CD14-positive monocyte (primary cell): ENCODE data around the gene TAF4. TPM values are rescaled to one million over a fixed set of nuclear protein-coding genes. Genes with fewer than 3 reads are reported as not detected.

Experiments
- DNase-seq, 3 donors: peaks; one replicate each; pipeline ENCODE4 v3.0.0-alpha.2; 2011 to 2022
- H2AFZ ChIP-seq: 2 replicates; pipeline ENCODE4 v1.6.0; 2012; ENCODE audit warnings: mild to moderate bottlenecking, low read depth, low read length, inconsistent platforms; ENCODE audit not compliant: insufficient read depth, poor library complexity, severe bottlenecking
- H3K27ac ChIP-seq, 2 donors: 1 replicate in 1 of 2; 2 replicates in 1 of 2; pipeline ENCODE4 v1.5.1; 2012 to 2013; ENCODE audit warnings: low read length in 2 of 2, control low read depth in 1 of 2, inconsistent platforms in 1 of 2, low read depth in 1 of 2, mild to moderate bottlenecking in 1 of 2
- H3K27me3 ChIP-seq, 2 donors: one replicate each; pipeline versions ENCODE4 v1.6.0 to v1.6.1; 2011 to 2013; ENCODE audit warnings: low read length in 2 of 2; ENCODE audit not compliant: control insufficient read depth in 2 of 2, insufficient read depth in 2 of 2
- H3K36me3 ChIP-seq, 2 donors: replicated peaks in 1 of 2; 1 replicate in 1 of 2; 2 replicates in 1 of 2; pipeline versions ENCODE4 v1.5.1 to v1.6.1; 2012 to 2013; ENCODE audit warnings: low read length in 2 of 2, control low read depth in 1 of 2, inconsistent platforms in 1 of 2, mild to moderate bottlenecking in 1 of 2; ENCODE audit not compliant: insufficient read depth in 2 of 2, control insufficient read depth in 1 of 2
- H3K4me1 ChIP-seq, 2 donors: 1 replicate in 1 of 2; 2 replicates in 1 of 2; pipeline versions ENCODE4 v1.5.1 to v1.6.1; 2012 to 2013; ENCODE audit warnings: low read length in 2 of 2, control low read depth in 1 of 2, inconsistent platforms in 1 of 2, mild to moderate bottlenecking in 1 of 2, moderate library complexity in 1 of 2; ENCODE audit not compliant: insufficient read depth in 2 of 2, control insufficient read depth in 1 of 2
- H3K4me2 ChIP-seq: replicated peaks from 2 replicates; pipeline ENCODE3; 2012; ENCODE audit warnings: low read length, moderate library complexity, mild to moderate bottlenecking; ENCODE audit not compliant: poor library complexity, severe bottlenecking; ENCODE audit errors: extremely low read depth
- H3K4me3 ChIP-seq, 3 experiments: fragments of 200-600 bp in 1 of 3; sonication (generic) in 1 of 3; replicated peaks in 1 of 3; 1 replicate in 2 of 3; 2 replicates in 1 of 3; pipeline ENCODE4 v1.5.1; 2011 to 2013; ENCODE audit warnings: low read length in 3 of 3, mild to moderate bottlenecking in 3 of 3, control low read depth in 2 of 3, low read depth in 2 of 3, inconsistent platforms in 1 of 3, moderate library complexity in 1 of 3
- H3K79me2 ChIP-seq: 2 replicates; pipeline ENCODE4 v1.6.0; 2012; ENCODE audit warnings: mild to moderate bottlenecking, control low read depth, inconsistent platforms, low read length, moderate library complexity; ENCODE audit not compliant: insufficient read depth
- H3K9ac ChIP-seq: 2 replicates; pipeline ENCODE4 v1.6.0; 2017; ENCODE audit warnings: low read length, mild to moderate bottlenecking; ENCODE audit not compliant: insufficient read depth, poor library complexity, severe bottlenecking
- H3K9me3 ChIP-seq, 2 donors: replicated peaks in 1 of 2; 1 replicate in 1 of 2; 2 replicates in 1 of 2; pipeline versions ENCODE4 v1.5.1 to v1.6.1; 2012 to 2013; ENCODE audit warnings: low read length in 2 of 2, control low read depth in 1 of 2; ENCODE audit not compliant: control insufficient read depth in 1 of 2, insufficient read depth in 1 of 2
- H4K20me1 ChIP-seq: 2 replicates; pipeline ENCODE4 v1.6.0; 2012; ENCODE audit warnings: mild to moderate bottlenecking, low read length, control low read depth, moderate library complexity; ENCODE audit not compliant: insufficient read depth
- H3K27ac Mint-ChIP-seq, 7 donors: one replicate each; pipeline ENCODE4 v1.8.0; 2020; ENCODE audit warnings: mild to moderate bottlenecking in 7 of 7, mixed read lengths in 7 of 7, moderate library complexity in 6 of 7, inconsistent platforms in 2 of 7
- H3K27me3 Mint-ChIP-seq, 3 donors: one replicate each; pipeline ENCODE4 v1.8.0; 2021 to 2022; ENCODE audit warnings: low read depth in 3 of 3, mild to moderate bottlenecking in 3 of 3, mixed read lengths in 3 of 3, moderate library complexity in 3 of 3, inconsistent platforms in 1 of 3
- H3K36me3 Mint-ChIP-seq, 2 donors: one replicate each; pipeline ENCODE4 v1.8.0; 2020; ENCODE audit warnings: mixed read lengths in 2 of 2, inconsistent platforms in 1 of 2, mild to moderate bottlenecking in 1 of 2
- H3K4me1 Mint-ChIP-seq: one replicate; pipeline ENCODE4 v1.8.0; 2020; ENCODE audit warnings: mild to moderate bottlenecking, mixed read lengths
- H3K4me3 Mint-ChIP-seq, 2 donors: one replicate each; pipeline ENCODE4 v1.8.0; 2020; ENCODE audit warnings: mild to moderate bottlenecking in 2 of 2, mixed read lengths in 2 of 2, moderate library complexity in 1 of 2
- H3K9me3 Mint-ChIP-seq, 7 donors: one replicate each; pipeline ENCODE4 v1.8.0; 2020 to 2022; ENCODE audit warnings: mixed read lengths in 7 of 7, mild to moderate bottlenecking in 6 of 7, moderate library complexity in 6 of 7, inconsistent platforms in 2 of 7
- WGBS: methylation state at CpG from one replicate; pipeline ENCODE4 v1.1.5; 2013; ENCODE audit warnings: missing lambda C conversion rate; ENCODE audit not compliant: insufficient coverage; 5-methylcytosine and 5-hydroxymethylcytosine counted together
- intact Hi-C, 2 donors: fragments of 100-400 bp; cut with micrococcal nuclease; formaldehyde crosslinking; loops; one replicate each; pipeline versions ENCODE4 v1.15.0 to v1.15.1; 2023
- polyA plus RNA-seq, 3 donors: library from polyadenylated mRNA; depleted of rRNA in 1 of 3; unstranded in 2 of 3; stranded (reverse) in 1 of 3; fragments of 300-500 nt in 2 of 3; fragments of >200 nt in 1 of 3; fragmentation: Illumina TruSeq in 2 of 3; gene quantifications; 1 replicate in 2 of 3; 2 replicates in 1 of 3; pipeline ENCODE4 v1.2.3, GENCODE V29; 2012 to 2021
- TF ChIP-seq, protein P1 (sequence below): fragments of 200-600 bp; IDR thresholded peaks from one replicate; pipeline ENCODE4 v1.8.0; 2022; ENCODE audit warnings: antibody characterized with exemption, mild to moderate bottlenecking

The TAF4 gene
- polyA plus RNA-seq, 3 donors = 0.48 to 14.9 (median 0.99) TPM

DNA sequence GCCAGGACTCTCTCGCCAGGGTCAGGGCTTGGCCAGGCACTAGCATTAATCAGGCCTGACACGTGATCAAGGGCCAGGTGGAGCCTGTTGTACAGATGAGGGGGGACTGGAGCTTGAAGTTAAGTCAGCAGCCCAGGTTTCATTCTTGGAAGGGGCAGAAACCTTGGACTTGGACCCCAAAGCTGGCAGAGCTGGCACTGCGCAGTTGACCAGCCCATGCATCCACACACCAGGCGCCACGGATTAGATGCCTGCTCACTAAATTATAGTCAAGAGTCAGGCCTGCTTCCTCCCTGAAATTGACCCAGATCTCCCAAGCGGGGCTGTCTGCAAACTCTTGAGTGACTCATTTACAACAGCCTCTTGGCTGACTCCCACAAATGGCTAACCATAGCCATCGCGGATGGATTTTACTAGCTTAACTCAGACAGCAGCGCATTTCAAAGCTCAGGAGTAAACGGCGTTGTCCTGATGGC is 4.1 kb upstream of the TAF4 start:
- H3K27ac Mint-ChIP-seq = no peak overlapping the region
- peaks cover 9 to 25% (median 10%) of the 10 kb centered on the region in 3 donors for H3K27me3 Mint-ChIP-seq

DNA sequence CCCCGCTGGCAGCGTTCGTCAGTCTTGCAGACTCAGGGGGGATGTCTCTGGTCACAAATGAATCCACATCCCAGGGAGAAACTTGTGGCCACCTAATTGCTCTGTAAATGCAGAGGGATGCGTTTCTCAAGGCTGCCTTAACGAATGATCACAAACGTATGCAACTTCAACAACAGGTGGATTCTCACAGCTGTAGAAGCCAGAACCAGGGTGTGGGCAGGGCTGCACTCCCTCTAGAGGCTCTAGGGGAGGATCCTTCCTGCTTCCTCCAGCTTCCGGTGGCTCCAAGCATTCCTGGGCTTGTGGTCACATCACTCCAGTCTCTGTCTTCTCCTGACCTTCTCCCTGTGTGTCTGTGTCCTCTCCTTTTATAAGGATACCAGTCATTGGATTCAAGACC is 3.3 kb upstream of the TAF4 start:
- H3K4me2 ChIP-seq = no peak overlapping the region
- WGBS = 91% methylated on average over 7 of the region's 7 CpGs

More for the DNA sequence above, 4.1 kb upstream of the TAF4 start:
- H3K36me3 Mint-ChIP-seq = peaks cover 0 to 2% of the 10 kb centered on the region in 2 donors
- Histone ChIP-seq H4K20me1 (no peaks in the 10 kb centered on the region), H3K4me1 (peaks cover 16 to 18% of the 10 kb centered on the region in 2 donors), H3K27me3 (no peaks in the 10 kb centered on the region), H3K27ac (no peak overlapping the region), H3K9ac (no peak overlapping the region), H2AFZ (no peak overlapping the region), H3K79me2 (no peaks in the 10 kb centered on the region), H3K4me3 (no peak overlapping the region), H3K4me2 (no peak overlapping the region), H3K9me3 (peaks cover 21 to 22% of the 10 kb centered on the region in 2 donors), H3K36me3 (no peaks in the 10 kb centered on the region)
- 97% methylated on average over 10 of the region's 11 CpGs for WGBS
- TF ChIP-seq, protein P1, sequence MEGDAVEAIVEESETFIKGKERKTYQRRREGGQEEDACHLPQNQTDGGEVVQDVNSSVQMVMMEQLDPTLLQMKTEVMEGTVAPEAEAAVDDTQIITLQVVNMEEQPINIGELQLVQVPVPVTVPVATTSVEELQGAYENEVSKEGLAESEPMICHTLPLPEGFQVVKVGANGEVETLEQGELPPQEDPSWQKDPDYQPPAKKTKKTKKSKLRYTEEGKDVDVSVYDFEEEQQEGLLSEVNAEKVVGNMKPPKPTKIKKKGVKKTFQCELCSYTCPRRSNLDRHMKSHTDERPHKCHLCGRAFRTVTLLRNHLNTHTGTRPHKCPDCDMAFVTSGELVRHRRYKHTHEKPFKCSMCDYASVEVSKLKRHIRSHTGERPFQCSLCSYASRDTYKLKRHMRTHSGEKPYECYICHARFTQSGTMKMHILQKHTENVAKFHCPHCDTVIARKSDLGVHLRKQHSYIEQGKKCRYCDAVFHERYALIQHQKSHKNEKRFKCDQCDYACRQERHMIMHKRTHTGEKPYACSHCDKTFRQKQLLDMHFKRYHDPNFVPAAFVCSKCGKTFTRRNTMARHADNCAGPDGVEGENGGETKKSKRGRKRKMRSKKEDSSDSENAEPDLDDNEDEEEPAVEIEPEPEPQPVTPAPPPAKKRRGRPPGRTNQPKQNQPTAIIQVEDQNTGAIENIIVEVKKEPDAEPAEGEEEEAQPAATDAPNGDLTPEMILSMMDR = no peak
- peaks cover 15 to 23% (median 22%) of the 10 kb centered on the region in 7 donors for H3K9me3 Mint-ChIP-seq
- H3K4me3 Mint-ChIP-seq = no peak overlapping the region
- peaks cover 17% of the 10 kb centered on the region for H3K4me1 Mint-ChIP-seq
- intact Hi-C loops = loop anchor here (5.0 to 10.0 kb wide), 4 partner anchors 73 to 793 kb away; partner anchors contain the start of genes MTG2 (in 1 of the 2), OSBPL2 (in 1 of the 2), PSMA7 (in 1 of the 2) and SS18L1 (in 1 of the 2)
- no peak for DNase-seq

More for the DNA sequence above, 3.3 kb upstream of the TAF4 start:
- peaks cover 20 to 24% of the 10 kb centered on the region in 2 donors for H3K4me1 ChIP-seq
- H3K27ac ChIP-seq = no peak overlapping the region
- Mint-ChIP-seq H3K4me3 (no peak overlapping the region), H3K27ac (no peak overlapping the region), H3K9me3 (peaks cover 9 to 17% (median 15%) of the 10 kb centered on the region in 7 donors), H3K4me1 (peaks cover 19% of the 10 kb centered on the region), H3K36me3 (peaks cover 0 to 2% of the 10 kb centered on the region in 2 donors), H3K27me3 (peaks cover 7 to 25% (median 9%) of the 10 kb centered on the region in 3 donors)
- peaks cover 13 to 14% of the 10 kb centered on the region in 2 donors for H3K9me3 ChIP-seq
- intact Hi-C loops = loop anchor here (5.0 to 10.0 kb wide), 4 partner anchors 73 to 793 kb away; partner anchors contain the start of genes MTG2 (in 1 of the 2), OSBPL2 (in 1 of the 2), PSMA7 (in 1 of the 2) and SS18L1 (in 1 of the 2)
- peaks cover 5% of the 10 kb centered on the region for H3K79me2 ChIP-seq
- H2AFZ ChIP-seq = no peak overlapping the region
- TF ChIP-seq, protein P1 = no peak
- no peak overlapping the region for H3K9ac ChIP-seq
- peaks cover 2% of the 10 kb centered on the region for H4K20me1 ChIP-seq
- no peak for DNase-seq
- H3K27me3 ChIP-seq = no peaks in the 10 kb centered on the region
- H3K4me3 ChIP-seq = no peak overlapping the region
- no peaks in the 10 kb centered on the region for H3K36me3 ChIP-seq
